Mesothelial cell of epicardium (in vitro differentiated cells): ENCODE measurements around the gene SULT4A1. TPM values are rescaled to one million over a fixed set of nuclear protein-coding genes. Genes with fewer than 3 reads are reported as not detected.
A peak's percentile ranks its signal among the peaks of the same experiment; 100 is the strongest.

Source experiments
- DNase-seq, 2 experiments: peaks; one replicate each; pipeline ENCODE4 v3.0.0; 2021; ENCODE audit warnings: low spot score in 2 of 2; ENCODE audit not compliant: unreplicated experiment in 2 of 2
- H3K27ac Mint-ChIP-seq: 2 replicates; pipeline ENCODE4 v1.8.0; 2021; ENCODE audit warnings: mixed read lengths
- H3K27me3 Mint-ChIP-seq: 2 replicates; pipeline ENCODE4 v1.8.0; 2021; ENCODE audit warnings: low read depth, mixed read lengths
- H3K36me3 Mint-ChIP-seq: 2 replicates; pipeline ENCODE4 v1.8.0; 2021; ENCODE audit warnings: mixed read lengths
- H3K4me1 Mint-ChIP-seq: 2 replicates; pipeline ENCODE4 v1.8.0; 2021; ENCODE audit warnings: mixed read lengths
- H3K4me3 Mint-ChIP-seq: 2 replicates; pipeline ENCODE4 v1.8.0; 2021; ENCODE audit warnings: mild to moderate bottlenecking, moderate library complexity, mixed read lengths
- H3K9me3 Mint-ChIP-seq: 2 replicates; pipeline ENCODE4 v1.8.0; 2021; ENCODE audit warnings: mixed read lengths
- CTCF ChIP-seq: fragments of 200-600 bp; sonication (generic); IDR thresholded peaks from one replicate; pipeline ENCODE4 v1.5.0; 2021; ENCODE audit warnings: antibody characterized with exemption; ENCODE audit not compliant: unreplicated experiment
- total RNA-seq: library from RNA; stranded (reverse); gene quantifications from 3 replicates; pipeline ENCODE4 v1.2.1, GENCODE V29; 2021

The SULT4A1 gene
- total RNA-seq, 1 donor from 2014 or later, result 7.1 TPM

DNA sequence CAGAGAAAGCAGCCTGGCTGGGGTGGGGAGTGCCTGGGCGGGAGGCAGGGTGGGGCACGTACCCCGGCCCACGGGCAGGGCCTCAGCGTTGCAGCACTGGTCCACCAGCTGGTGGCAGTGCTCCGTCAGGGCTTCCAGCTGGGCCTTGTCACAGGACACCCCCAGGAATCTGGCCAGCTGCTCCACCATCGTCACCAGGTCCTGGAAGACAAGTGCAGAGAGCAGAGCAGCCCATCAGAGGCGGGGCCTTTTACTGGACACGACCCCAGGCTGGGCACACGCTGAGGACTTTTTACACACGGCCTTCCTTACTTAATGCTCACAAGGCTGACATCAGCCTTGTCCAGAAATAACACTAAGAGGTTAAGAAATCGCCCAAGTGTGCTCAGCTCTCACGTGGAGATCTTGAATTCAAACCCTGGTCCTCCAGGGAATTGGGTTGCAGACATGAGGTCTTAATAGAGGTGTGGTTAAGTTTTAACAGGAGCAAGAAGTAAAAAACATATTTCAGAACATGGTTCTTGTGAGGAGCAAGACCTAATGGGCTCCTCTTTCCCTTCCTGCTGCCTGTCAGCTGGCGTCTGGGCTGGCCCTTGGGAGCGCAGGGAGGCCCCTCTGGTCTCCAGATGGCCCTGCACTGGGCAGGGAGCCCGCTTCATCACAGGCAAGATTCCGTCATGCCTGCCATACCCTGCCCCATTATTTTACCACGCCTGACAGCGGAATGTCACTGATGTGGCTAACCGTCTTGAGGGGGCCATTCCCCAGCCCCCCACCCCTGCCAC is 33.1 kb downstream of the SULT4A1 start:
- no peaks in the 10 kb centered on the region for H3K9me3 Mint-ChIP-seq
- no peak overlapping the region for H3K4me3 Mint-ChIP-seq
- TF ChIP-seq CTCF, result no peak
- H3K4me1 Mint-ChIP-seq, result peaks cover 30% of the 10 kb centered on the region
- DNase-seq, result no peak
- H3K36me3 Mint-ChIP-seq, result no peaks in the 10 kb centered on the region
- peak overlapping the region; percentile 72 for H3K27ac Mint-ChIP-seq
- H3K27me3 Mint-ChIP-seq, result peaks cover 5% of the 10 kb centered on the region

- Mint-ChIP-seq H3K27me3 (peaks cover 5% of the 10 kb centered on the region), H3K27ac (no peak overlapping the region), H3K9me3 (no peaks in the 10 kb centered on the region), H3K4me3 (no peak overlapping the region), H3K36me3 (no peaks in the 10 kb centered on the region), H3K4me1 (peaks cover 30% of the 10 kb centered on the region)
- no peak for TF ChIP-seq CTCF
- DNase-seq, result no peak
Measured at GRCh38 chr22:43828725-43828997, 33.7 kb downstream of the SULT4A1 start.

DNA sequence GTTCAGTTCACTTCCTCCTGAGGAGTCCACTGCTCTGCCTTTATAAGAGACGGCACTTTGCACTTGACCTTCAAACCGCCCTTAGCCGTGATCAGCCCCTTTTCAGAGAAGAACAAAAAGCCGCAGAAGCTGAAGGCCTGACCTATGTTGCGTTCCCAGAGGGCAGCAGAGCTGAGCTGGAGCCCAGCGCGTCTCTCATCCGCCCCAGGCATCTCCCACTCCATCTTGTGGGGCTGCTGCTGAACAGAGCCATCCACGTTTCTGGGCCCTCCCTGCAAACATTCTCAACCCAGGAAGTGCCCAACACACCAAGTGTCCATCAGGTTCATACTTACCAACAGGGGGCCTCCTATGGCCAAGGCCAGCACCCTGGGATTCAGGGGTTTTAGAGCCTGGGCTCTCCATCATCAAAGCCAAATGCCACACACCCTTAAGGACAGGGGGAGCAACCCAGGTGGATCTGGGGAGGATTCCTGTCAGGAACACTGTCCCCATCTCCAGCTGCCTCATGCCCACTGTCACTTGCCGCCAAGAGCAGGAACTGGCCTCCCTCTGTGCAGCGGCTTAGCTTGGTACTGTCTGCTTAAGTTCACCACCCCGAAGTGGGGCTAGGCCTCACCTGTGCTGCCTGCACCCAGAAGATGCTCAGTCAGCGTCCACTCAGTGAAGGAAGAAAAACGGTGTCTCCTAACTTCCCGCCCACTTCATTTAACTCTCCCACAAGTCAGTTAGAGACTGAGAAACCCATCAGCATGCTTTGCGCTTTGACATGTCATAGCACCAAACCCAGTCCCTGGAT is 34.2 kb downstream of the SULT4A1 start:
- H3K36me3 Mint-ChIP-seq, result no peaks in the 10 kb centered on the region
- H3K4me1 Mint-ChIP-seq, result peaks cover 30% of the 10 kb centered on the region
- H3K9me3 Mint-ChIP-seq, result no peaks in the 10 kb centered on the region
- H3K27me3 Mint-ChIP-seq, result peaks cover 5% of the 10 kb centered on the region
- no peak overlapping the region for H3K27ac Mint-ChIP-seq
- H3K4me3 Mint-ChIP-seq, result no peak overlapping the region
- DNase-seq, result no peak
- no peak for TF ChIP-seq CTCF

DNA sequence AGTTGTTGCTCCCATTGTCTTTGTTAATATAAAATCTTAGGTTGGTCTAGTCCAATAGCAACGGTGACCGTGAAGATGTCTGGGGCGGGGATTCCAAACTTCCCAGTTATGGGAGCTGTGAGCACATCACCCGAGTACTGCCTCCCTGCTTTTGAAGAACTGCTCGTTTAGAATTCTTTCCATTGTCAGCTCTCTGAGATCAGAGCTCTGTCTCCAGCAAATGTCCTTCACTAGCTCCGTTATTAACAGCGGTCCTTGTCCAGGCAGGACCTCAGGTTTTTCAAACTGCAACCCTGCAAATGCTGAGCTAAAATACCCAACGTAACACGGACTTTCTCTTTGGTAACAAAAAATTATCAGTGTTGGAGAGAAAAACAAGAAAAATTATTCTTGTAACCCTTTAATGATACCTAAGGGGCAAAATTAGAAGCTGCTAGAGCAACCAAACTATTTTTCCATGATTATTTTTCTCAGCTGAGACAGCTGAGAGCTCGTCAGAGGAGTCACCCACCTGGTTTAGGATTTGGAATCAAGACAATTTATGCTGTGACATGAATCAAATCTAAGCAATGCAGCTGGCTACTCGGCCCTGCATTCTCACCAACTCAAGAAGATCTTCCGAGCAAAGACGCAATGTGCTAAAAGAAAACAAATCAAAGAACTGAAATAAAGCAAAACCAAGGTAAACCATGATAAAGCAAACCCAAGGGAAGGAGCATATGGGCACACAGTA is 35.1 kb downstream of the SULT4A1 start:
- no peak for DNase-seq
- H3K27ac Mint-ChIP-seq, result no peak overlapping the region
- no peaks in the 10 kb centered on the region for H3K9me3 Mint-ChIP-seq
- H3K36me3 Mint-ChIP-seq, result no peaks in the 10 kb centered on the region
- H3K4me3 Mint-ChIP-seq, result no peak overlapping the region
- peaks cover 30% of the 10 kb centered on the region for H3K4me1 Mint-ChIP-seq
- TF ChIP-seq CTCF, result no peak
- H3K27me3 Mint-ChIP-seq, result peaks cover 5% of the 10 kb centered on the region

DNA sequence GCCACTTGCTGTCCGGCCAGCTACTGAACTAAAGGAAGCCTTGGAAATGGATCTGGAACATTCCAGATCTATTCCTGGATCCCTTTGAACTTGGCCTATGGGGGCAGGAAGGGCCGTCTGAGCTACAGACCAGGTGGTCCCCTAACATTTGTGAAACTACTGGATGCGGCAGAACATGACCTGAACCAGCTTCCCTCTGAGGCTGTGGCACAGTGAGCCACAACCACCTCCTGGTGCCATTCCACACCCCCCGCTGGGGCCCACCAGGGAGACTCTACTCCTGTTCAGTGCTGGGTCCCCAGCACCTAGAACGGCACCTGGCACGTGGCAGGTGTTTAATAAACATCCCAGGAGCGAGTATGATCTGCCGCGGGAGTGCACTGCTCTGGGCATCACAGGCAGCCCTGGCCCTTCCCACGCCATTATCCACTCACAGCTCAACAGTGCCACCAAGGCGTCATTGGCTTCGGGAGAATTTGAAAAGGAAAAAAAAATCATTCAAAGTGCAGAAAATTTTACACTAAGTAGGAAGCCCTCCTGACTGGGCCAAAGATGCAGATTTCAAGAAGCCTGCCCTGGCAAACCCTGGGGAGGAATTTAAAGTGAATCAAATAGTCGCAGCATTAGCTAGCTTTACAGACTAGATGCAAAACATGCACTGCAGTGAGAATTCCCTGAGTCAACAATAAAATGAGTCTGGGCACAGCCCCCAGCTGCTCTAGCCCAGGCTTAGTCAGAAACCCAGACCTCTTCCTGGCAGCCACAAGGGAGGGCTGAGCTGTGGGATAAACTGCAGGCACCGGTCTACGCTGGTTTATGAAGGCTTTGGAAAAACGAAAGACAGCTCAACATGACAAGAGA is 35.9 kb downstream of the SULT4A1 start:
- Mint-ChIP-seq H3K4me3 (no peak overlapping the region), H3K27ac (no peak overlapping the region), H3K36me3 (no peaks in the 10 kb centered on the region), H3K27me3 (peaks cover 5% of the 10 kb centered on the region), H3K9me3 (no peaks in the 10 kb centered on the region), H3K4me1 (peaks cover 30% of the 10 kb centered on the region)
- DNase-seq, result peak in 1 of 2 experiments; percentile 31
- TF ChIP-seq CTCF, result no peak
